GM10266 (cell line): ENCODE results near the gene DUSP22.

ENCODE experiments used
- DNase-seq: peaks from one replicate; pipeline ENCODE4 v3.0.0; 2012; ENCODE audit errors: extremely low spot score
- CTCF ChIP-seq: IDR thresholded peaks from 2 replicates; pipeline ENCODE4 v1.5.1; 2012; ENCODE audit warnings: mild to moderate bottlenecking, low read depth; ENCODE audit not compliant: control insufficient read depth, insufficient read depth; ENCODE audit errors: missing control alignments

Gene DUSP22

GRCh38 chr6:344816-345340 lies 52.6 kb downstream of the DUSP22 start:
- DNase-seq: no peak
- no peak for TF ChIP-seq CTCF

GRCh38 chr6:345747-346385 lies 53.6 kb downstream of the DUSP22 start:
- no peak for TF ChIP-seq CTCF
- DNase-seq: no peak

- no peak for TF ChIP-seq CTCF
- no peak for DNase-seq
Measured at GRCh38 chr6:346386-347030, 54.2 kb downstream of the DUSP22 start.

- no peak for TF ChIP-seq CTCF
- peak; percentile 54 for DNase-seq
Measured at GRCh38 chr6:347232-347631, 54.9 kb downstream of the DUSP22 start.

- TF ChIP-seq CTCF: no peak
Measured at GRCh38 chr6:347951-348859, 55.9 kb downstream of the DUSP22 start.

GRCh38 chr6:348860-349396 lies 56.6 kb downstream of the DUSP22 start:
- no peak for TF ChIP-seq CTCF
- DNase-seq: no peak

More at GRCh38 chr6:347951-348859, 55.9 kb downstream of the DUSP22 start:
- no peak for DNase-seq

- TF ChIP-seq CTCF: no peak
Measured at GRCh38 chr6:349491-349921, 57.2 kb downstream of the DUSP22 start.

More at GRCh38 chr6:349491-349921, 57.2 kb downstream of the DUSP22 start:
- no peak for DNase-seq
